ENCODE results near the gene KIAA1671.
"Not testable (repeated sequence)": the region's sequence is repeated elsewhere in the genome, so short reads cannot be mapped to it uniquely, and the experiment has no call there.

Gene KIAA1671

GRCh38 chr22:25235547-25236290 lies 283.2 kb downstream of the KIAA1671 start:
- CTCF ChIA-PET: interaction anchor here (0.7 to 2.2 kb wide), 7 partner anchors 11 to 536 kb away, joined by 3 to 9 read pairs (median 3); no protein-coding TSS in a partner anchor
- POLR2A ChIA-PET: no interaction called here
- peak; percentile 91 for TF ChIP-seq CTCF (IDR thresholded peaks at IDR 0.05; ENCODE audit: control extremely low read depth, extremely low read depth, low read depth, missing control alignments)
- peak; percentile 98 for DNase-seq (ENCODE audit: extremely low spot score)

GRCh38 chr22:25236417-25236816 lies 283.9 kb downstream of the KIAA1671 start:
- ChIA-PET POLR2A (no interaction called here), CTCF (interaction anchor here (0.7 to 2.2 kb wide), 6 partner anchors 11 to 536 kb away, joined by 3 to 9 read pairs (median 3); no protein-coding TSS in a partner anchor)
- no peak for DNase-seq (ENCODE audit: extremely low spot score)
- TF ChIP-seq CTCF (IDR thresholded peaks at IDR 0.05; ENCODE audit: control extremely low read depth, extremely low read depth, low read depth, missing control alignments): no peak

GRCh38 chr22:25237503-25237902 lies 285.0 kb downstream of the KIAA1671 start:
- DNase-seq (ENCODE audit: extremely low spot score): no peak
- no peak for TF ChIP-seq CTCF (IDR thresholded peaks at IDR 0.05; ENCODE audit: control extremely low read depth, extremely low read depth, low read depth, missing control alignments)
- ChIA-PET CTCF (interaction anchor here (0.8 kb wide), 1 partner anchor 536 kb away, joined by 3 read pairs; no protein-coding TSS in a partner anchor), POLR2A (no interaction called here)

- DNase-seq (ENCODE audit: extremely low spot score); POLR2A ChIA-PET; CTCF ChIA-PET: not testable (repeated sequence)
Measured at GRCh38 chr22:25238058-25238457, 285.5 kb downstream of the KIAA1671 start.

Data from GM10248 (cell line).